Measurements from ENCODE around the gene LCA5.

DNA sequence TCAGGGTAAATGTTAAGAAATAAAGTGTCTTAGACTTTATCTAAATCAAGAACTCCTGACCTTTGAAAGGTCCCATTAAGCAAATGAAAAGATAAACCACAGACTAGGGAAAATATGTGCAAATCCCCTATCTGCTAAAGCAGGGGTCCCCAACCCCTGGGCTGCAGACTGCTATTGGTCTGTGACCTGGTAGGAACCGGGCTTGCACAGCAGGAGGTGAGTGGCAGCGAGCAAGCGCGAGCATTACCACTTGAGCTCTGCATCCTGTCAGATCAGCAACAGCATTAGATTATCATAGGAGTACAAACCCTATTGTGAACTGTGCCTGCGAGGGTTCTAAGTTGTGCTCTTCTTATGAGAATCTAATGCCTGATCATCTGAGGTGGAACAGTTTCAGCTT, 42.4 kb downstream of the LCA5 start:
- TF ChIP-seq, protein P1, sequence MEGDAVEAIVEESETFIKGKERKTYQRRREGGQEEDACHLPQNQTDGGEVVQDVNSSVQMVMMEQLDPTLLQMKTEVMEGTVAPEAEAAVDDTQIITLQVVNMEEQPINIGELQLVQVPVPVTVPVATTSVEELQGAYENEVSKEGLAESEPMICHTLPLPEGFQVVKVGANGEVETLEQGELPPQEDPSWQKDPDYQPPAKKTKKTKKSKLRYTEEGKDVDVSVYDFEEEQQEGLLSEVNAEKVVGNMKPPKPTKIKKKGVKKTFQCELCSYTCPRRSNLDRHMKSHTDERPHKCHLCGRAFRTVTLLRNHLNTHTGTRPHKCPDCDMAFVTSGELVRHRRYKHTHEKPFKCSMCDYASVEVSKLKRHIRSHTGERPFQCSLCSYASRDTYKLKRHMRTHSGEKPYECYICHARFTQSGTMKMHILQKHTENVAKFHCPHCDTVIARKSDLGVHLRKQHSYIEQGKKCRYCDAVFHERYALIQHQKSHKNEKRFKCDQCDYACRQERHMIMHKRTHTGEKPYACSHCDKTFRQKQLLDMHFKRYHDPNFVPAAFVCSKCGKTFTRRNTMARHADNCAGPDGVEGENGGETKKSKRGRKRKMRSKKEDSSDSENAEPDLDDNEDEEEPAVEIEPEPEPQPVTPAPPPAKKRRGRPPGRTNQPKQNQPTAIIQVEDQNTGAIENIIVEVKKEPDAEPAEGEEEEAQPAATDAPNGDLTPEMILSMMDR (IDR thresholded peaks at IDR 0.05): no peak
- no peak for TF ChIP-seq EZH2 (IDR thresholded peaks at IDR 0.05)
